Motor neuron (in vitro differentiated cells): ENCODE measurements around the gene OCA2. TPM values are rescaled to one million over a fixed set of nuclear protein-coding genes. Genes with fewer than 3 reads are reported as not detected.

Experiments
- ATAC-seq, 8 experiments: fragments of 200-7000 bp; cut with Tn5 transposase; replicated peaks in 6 of 8; 2 replicates each; pipeline ENCODE4 v1.8.0; 2021; ENCODE audit warnings: mild to moderate bottlenecking in 8 of 8, moderate library complexity in 8 of 8
- H3K27ac ChIP-seq, 2 donors: fragments of 250-450 bp; sonication (Bioruptor Pico); 2 replicates each; pipeline ENCODE4 v1.9.0; 2021; ENCODE audit warnings: antibody characterized with exemption in 2 of 2, mild to moderate bottlenecking in 2 of 2, moderate library complexity in 1 of 2
- H3K4me1 ChIP-seq, 2 donors: fragments of 250-450 bp; sonication (Bioruptor Pico); replicated peaks in 1 of 2; 2 replicates each; pipeline ENCODE4 v1.6.1; 2021; ENCODE audit warnings: antibody characterized with exemption in 2 of 2, mild to moderate bottlenecking in 2 of 2, moderate library complexity in 1 of 2
- H3K4me3 ChIP-seq, 5 donors: fragments of 250-450 bp; sonication (Bioruptor Pico); 2 replicates each; pipeline ENCODE4 v1.9.0; 2021; ENCODE audit warnings: antibody characterized with exemption in 5 of 5, mild to moderate bottlenecking in 5 of 5, moderate library complexity in 4 of 5
- WGBS, 10 experiments: fragments of 450-650 bp; shearing (Covaris generic); methylation state at CpG; one replicate each; pipeline ENCODE4 v1.0.0; 2022; 5-methylcytosine and 5-hydroxymethylcytosine counted together
- in situ Hi-C, 9 experiments: fragments of 400-800 bp; cut with MboI; loops; one replicate each; pipeline ENCODE4 v1.15.0; 2021; ENCODE audit warnings: low sequenced_read_pairs in 9 of 9, low pct_unique_long_range_greater_than_20kb in 2 of 9; ENCODE audit not compliant: unreplicated experiment in 9 of 9
- total RNA-seq, 8 experiments: library from RNA; unstranded; fragments of 300-600 nt; gene quantifications; 2 replicates each; pipeline versions ENCODE4 v1.2.3 to v1.2.4, GENCODE V29; 2022

The OCA2 gene
- total RNA-seq, 8 experiments from 2014 or later = 0.16 to 1.9 (median 0.29) TPM; not detected in 2

DNA sequence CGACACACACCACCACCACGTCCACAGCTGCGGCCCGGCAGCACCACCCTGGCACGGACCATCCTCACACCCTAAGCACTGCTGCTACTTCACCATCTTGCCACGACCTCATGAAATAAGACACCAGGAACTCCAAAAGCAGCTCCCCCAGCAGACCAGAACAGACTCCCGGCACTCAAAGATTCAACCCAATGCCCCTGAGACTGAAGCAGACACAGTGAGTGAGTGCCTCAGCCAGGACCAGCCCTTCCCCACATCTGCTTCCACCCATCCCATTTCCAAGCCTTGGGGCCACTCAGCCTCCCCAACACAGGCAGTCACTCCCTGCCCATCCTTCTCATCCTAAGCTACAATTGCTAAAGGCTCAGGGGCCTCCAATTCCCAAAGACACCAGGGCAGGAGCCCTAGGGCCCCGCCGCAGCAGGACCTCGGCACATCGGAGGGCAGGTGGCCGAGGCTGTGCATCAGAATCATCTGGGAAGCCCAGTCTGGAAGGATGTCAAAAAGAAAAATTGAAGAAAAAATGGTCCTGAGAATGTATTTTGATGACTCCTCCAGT lies 18.4 kb upstream of the OCA2 start:
- Histone ChIP-seq H3K27ac (no peak overlapping the region), H3K4me1 (no peaks in the 10 kb centered on the region), H3K4me3 (no peak overlapping the region)
- in situ Hi-C loops = loop anchor here in 1 of 9 experiments (25.0 kb wide), 1 partner anchor 1230 kb away; no protein-coding TSS in a partner anchor
- no peak for ATAC-seq
- WGBS, 10 experiments = 89 to 100% (median 100%) methylated on average over 1 to 6 of the region's 12 CpGs; no CpG with 5 or more reads in 7 of the 10 experiments

- H3K4me1 ChIP-seq = no peaks in the 10 kb centered on the region
Observed at GRCh38 chr15:28116521-28117431, 17.7 kb upstream of the OCA2 start.

DNA sequence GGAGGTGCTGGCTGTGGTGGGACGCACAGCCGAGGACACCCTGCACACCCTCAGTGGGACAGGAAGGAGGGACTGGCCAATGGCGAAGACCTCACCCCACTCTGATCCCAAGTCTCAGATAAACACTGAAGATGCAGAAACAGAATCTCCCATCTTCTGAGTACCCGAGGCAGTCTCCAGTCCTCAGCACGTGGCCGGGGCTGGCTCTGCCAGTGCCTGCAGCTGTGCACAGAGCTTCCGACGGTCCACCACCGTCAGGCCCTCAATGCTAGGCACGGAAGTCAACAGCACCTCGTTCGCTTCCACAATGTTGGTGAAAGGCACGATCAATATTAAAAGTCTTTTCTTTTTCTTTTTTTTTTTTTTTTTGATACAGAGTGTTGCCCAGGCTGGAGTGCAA lies 16.8 kb upstream of the OCA2 start:
- in situ Hi-C loops = loop anchor here in 1 of 9 experiments (25.0 kb wide), 1 partner anchor 1229 kb away; no protein-coding TSS in a partner anchor
- 70 to 100% (median 95%) methylated on average over 1 to 7 of the region's 13 CpGs; no CpG with 5 or more reads in 2 of the 10 experiments for WGBS, 10 experiments
- no peak overlapping the region for H3K27ac ChIP-seq
- ATAC-seq = no peak
- H3K4me3 ChIP-seq = no peak overlapping the region
- no peaks in the 10 kb centered on the region for H3K4me1 ChIP-seq

More at GRCh38 chr15:28116521-28117431, 17.7 kb upstream of the OCA2 start:
- WGBS, 10 experiments = 88 to 100% (median 97%) methylated on average over 1 to 12 of the region's 42 CpGs; no CpG with 5 or more reads in 4 of the 10 experiments
- in situ Hi-C loops = loop anchor here in 1 of 9 experiments (25.0 kb wide), 1 partner anchor 1229 kb away; no protein-coding TSS in a partner anchor
- ATAC-seq = no peak
- no peak overlapping the region for H3K4me3 ChIP-seq
- H3K27ac ChIP-seq = no peak overlapping the region

GRCh38 chr15:28114721-28115622 lies 15.9 kb upstream of the OCA2 start:
- H3K27ac ChIP-seq = no peak overlapping the region
- in situ Hi-C loops = loop anchor here in 1 of 9 experiments (25.0 kb wide), 1 partner anchor 1228 kb away; no protein-coding TSS in a partner anchor
- H3K4me1 ChIP-seq = no peaks in the 10 kb centered on the region
- no peak for ATAC-seq
- WGBS, 10 experiments = 50 to 98% (median 88%) methylated on average over 2 to 15 of the region's 23 CpGs; no CpG with 5 or more reads in 1 of the 10 experiments
- no peak overlapping the region for H3K4me3 ChIP-seq

DNA sequence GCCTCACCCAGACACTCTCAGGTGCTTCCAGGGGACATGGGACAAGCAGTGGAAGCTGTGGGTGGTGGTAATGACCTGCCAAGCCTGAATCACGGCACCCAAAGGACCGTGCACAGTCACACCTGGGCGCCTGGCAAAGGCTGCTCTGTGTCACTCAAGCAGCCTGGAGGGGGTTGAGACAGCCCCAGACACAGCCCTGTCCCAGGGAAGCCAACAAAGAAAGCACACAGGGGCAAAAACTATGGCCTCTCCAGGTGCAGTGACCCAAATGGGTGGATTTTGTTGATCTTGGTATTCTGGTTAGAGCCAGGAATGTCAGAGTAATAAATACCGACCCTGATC lies 15.0 kb upstream of the OCA2 start:
- H3K4me1 ChIP-seq = no peaks in the 10 kb centered on the region
- no peak for ATAC-seq
- 100% methylated on average over 1 of the region's 4 CpGs; no CpG with 5 or more reads in 6 of the 10 experiments for WGBS, 10 experiments
- no peak overlapping the region for H3K27ac ChIP-seq
- in situ Hi-C loops = loop anchor here in 1 of 9 experiments (25.0 kb wide), 1 partner anchor 1227 kb away; no protein-coding TSS in a partner anchor
- H3K4me3 ChIP-seq = no peak overlapping the region

DNA sequence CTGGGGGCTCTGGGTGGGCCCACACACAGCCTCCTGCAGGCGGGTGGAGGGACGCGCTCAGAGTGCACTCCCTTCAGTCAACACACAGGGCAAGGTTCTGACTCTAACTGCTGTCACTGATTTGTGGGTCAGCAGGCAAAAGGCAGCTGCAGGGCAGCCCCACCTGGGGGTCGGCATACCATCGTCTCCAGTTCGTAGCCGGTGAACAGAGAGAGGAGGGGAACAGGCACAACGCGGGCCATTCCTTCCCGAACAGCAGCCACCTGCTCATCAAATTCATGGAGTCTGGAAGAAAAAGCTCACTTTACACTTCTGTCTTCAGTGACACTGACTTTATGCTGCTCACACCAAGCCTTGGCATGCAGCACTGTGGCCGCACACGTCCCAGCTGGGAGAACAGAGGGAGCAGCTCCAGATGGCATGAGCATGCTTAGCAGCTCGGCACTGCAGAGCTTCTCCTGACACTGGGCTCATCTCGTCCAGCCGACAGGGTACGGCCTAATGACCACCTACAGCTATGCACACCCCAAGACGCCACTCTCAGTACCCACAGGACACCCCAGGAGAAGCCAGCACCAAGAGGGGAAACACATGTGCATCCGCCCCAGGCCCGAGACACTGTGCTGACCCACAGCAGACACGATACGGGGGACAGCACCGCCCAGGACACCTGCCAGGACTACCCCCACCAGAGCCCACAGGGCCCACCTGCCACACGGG lies 14.4 kb upstream of the OCA2 start:
- Histone ChIP-seq H3K27ac (no peak overlapping the region), H3K4me3 (no peak overlapping the region), H3K4me1 (no peaks in the 10 kb centered on the region)
- in situ Hi-C loops = loop anchor here in 1 of 9 experiments (25.0 kb wide), 1 partner anchor 1226 kb away; no protein-coding TSS in a partner anchor
- ATAC-seq = peak in 1 of 8 experiments; percentile 21
- 93 to 100% (median 100%) methylated on average over 1 to 3 of the region's 23 CpGs; no CpG with 5 or more reads in 7 of the 10 experiments for WGBS, 10 experiments

- 88 to 100% (median 95%) methylated on average over 1 to 8 of the region's 26 CpGs; no CpG with 5 or more reads in 6 of the 10 experiments for WGBS, 10 experiments
- no peak for ATAC-seq
- no peak overlapping the region for H3K27ac ChIP-seq
- in situ Hi-C loops = loop anchor here in 1 of 9 experiments (25.0 kb wide), 1 partner anchor 1226 kb away; no protein-coding TSS in a partner anchor
- no peaks in the 10 kb centered on the region for H3K4me1 ChIP-seq
- H3K4me3 ChIP-seq = no peak overlapping the region
Observed at GRCh38 chr15:28112962-28113361, 13.8 kb upstream of the OCA2 start.

DNA sequence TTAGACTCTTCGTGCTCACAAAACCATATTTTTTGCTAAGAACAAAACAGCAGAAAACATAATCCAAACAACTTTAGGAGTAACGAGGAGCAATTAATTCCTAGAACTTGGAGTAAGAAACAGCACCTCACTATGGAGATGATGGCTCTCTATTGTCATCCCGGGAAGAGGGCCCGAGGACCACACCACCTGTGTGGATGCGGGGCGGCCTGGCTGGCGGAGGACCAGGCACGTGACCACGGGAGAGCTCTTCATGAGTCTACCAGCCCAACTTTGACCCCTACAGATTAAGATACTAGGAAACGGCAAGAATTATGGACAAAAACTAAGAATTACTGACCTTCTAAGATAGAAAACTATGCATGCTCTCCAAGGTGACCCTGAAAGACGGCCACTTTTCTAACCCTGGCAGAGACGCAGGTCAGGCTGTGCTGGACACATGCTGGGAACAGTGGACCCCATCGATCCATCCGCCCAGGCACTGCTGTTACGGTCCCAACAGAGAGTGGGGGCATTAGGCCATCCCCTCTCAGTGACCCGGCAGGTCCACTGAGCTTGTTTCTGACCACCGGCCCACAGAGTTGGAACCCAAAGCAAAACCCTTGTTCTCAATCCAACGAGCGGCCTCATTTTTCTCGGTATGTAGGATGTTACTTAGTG lies 13.1 kb upstream of the OCA2 start:
- 91 to 100% (median 94%) methylated on average over 1 to 16 of the region's 20 CpGs; no CpG with 5 or more reads in 2 of the 10 experiments for WGBS, 10 experiments
- in situ Hi-C loops = loop anchor here in 1 of 9 experiments (25.0 kb wide), 1 partner anchor 1225 kb away; no protein-coding TSS in a partner anchor
- H3K4me3 ChIP-seq = no peak overlapping the region
- no peak for ATAC-seq
- peaks cover 0 to 4% of the 10 kb centered on the region in 2 donors for H3K4me1 ChIP-seq
- H3K27ac ChIP-seq = no peak overlapping the region

DNA sequence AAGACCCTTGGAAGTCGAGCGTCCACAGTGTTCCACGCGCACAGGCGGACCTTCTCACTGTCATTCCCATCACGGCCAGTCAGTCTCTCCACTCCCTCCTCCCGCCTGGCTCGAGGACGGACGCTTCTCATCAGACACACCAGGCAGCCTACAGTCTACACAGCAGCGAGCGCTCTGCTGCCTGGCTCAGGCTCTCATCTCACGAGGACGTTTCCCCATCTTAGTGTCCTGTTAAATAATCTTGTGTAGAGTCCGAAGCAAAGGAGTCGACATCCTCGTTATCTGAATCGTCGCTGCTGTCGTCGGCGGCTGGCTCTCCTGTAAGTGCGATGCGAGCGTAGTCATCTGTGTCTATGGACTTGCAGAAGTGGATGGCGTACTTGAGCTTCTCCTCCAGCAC lies 12.4 kb upstream of the OCA2 start:
- H3K4me3 ChIP-seq = no peak overlapping the region
- in situ Hi-C loops = loop anchor here in 1 of 9 experiments (25.0 kb wide), 1 partner anchor 1224 kb away; no protein-coding TSS in a partner anchor
- WGBS, 10 experiments = 83 to 100% (median 95%) methylated on average over 1 to 22 of the region's 26 CpGs; no CpG with 5 or more reads in 2 of the 10 experiments
- peaks cover 0 to 4% of the 10 kb centered on the region in 2 donors for H3K4me1 ChIP-seq
- no peak for ATAC-seq
- no peak overlapping the region for H3K27ac ChIP-seq

DNA sequence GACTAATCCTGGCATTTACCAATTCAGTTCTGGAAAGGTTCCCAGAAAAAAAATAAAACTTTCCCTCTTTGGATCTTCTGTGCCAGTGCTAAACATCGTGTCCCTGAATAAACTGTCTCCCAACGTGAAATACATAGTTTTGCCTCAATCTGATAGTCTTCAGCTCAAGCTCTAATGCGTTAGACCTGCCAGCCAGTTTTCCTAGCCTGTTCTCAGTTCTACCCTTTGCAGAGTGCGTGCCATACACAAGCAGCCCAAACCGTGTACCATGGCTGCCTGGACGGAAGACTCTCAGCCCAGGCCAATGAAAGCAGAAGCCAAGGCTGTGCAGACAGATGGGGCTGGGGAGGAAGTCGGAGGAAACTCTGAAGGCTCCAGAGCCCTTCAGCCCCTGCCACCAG lies 11.4 kb upstream of the OCA2 start:
- no peak for ATAC-seq
- WGBS, 10 experiments = 36 to 100% (median 83%) methylated on average over 2 to 7 of the region's 7 CpGs; no CpG with 5 or more reads in 1 of the 10 experiments
- Histone ChIP-seq H3K4me3 (no peak overlapping the region), H3K27ac (no peak overlapping the region), H3K4me1 (peaks cover 2 to 9% of the 10 kb centered on the region in 2 donors)
- in situ Hi-C loops = loop anchor here in 1 of 9 experiments (25.0 kb wide), 1 partner anchor 1223 kb away; no protein-coding TSS in a partner anchor
